ENCODE measurements around the gene ZNF609.

The ZNF609 gene

GRCh38 chr15:64653757-64654156 lies 193.4 kb downstream of the ZNF609 start:
- H3K9me3 ChIP-seq (ENCODE audit: control insufficient read depth, low read length) = no peaks in the 10 kb centered on the region
- 84 to 100% methylated on average over 2 of the region's 3 CpGs for WGBS, 2 experiments (ENCODE audit: insufficient coverage in 2 of 2)

GRCh38 chr15:64656508-64656907 lies 196.1 kb downstream of the ZNF609 start:
- H3K4me1 ChIP-seq (ENCODE audit: control insufficient read depth, insufficient read depth, low read length, poor library complexity, severe bottlenecking) = no peaks in the 10 kb centered on the region
- H3K9me3 ChIP-seq (ENCODE audit: control insufficient read depth, low read length) = no peaks in the 10 kb centered on the region
- no peak overlapping the region for H3K4me3 ChIP-seq (ENCODE audit: extremely low read depth, insufficient read depth, low read length, poor library complexity, severe bottlenecking)
- H3K36me3 ChIP-seq (ENCODE audit: control insufficient read depth, insufficient read depth, low read length) = peaks cover 13% of the 10 kb centered on the region
- no peak overlapping the region for H3K27ac ChIP-seq (ENCODE audit: low read depth, low read length, severe bottlenecking)
- 87 to 100% methylated on average over 1 to 2 of the region's 2 CpGs for WGBS, 2 experiments (ENCODE audit: insufficient coverage in 2 of 2)

More at GRCh38 chr15:64653757-64654156, 193.4 kb downstream of the ZNF609 start:
- H3K4me1 ChIP-seq (ENCODE audit: control insufficient read depth, insufficient read depth, low read length, poor library complexity, severe bottlenecking) = no peaks in the 10 kb centered on the region
- peaks cover 13% of the 10 kb centered on the region for H3K36me3 ChIP-seq (ENCODE audit: control insufficient read depth, insufficient read depth, low read length)
- no peak overlapping the region for H3K27ac ChIP-seq (ENCODE audit: low read depth, low read length, severe bottlenecking)
- no peak overlapping the region for H3K4me3 ChIP-seq (ENCODE audit: extremely low read depth, insufficient read depth, low read length, poor library complexity, severe bottlenecking)

- WGBS, 2 experiments (ENCODE audit: insufficient coverage in 2 of 2) = 100% methylated on average over 1 of the region's 1 CpG
- no peak overlapping the region for H3K27ac ChIP-seq (ENCODE audit: low read depth, low read length, severe bottlenecking)
- H3K36me3 ChIP-seq (ENCODE audit: control insufficient read depth, insufficient read depth, low read length) = peaks cover 14% of the 10 kb centered on the region
- no peaks in the 10 kb centered on the region for H3K9me3 ChIP-seq (ENCODE audit: control insufficient read depth, low read length)
- peaks cover 5% of the 10 kb centered on the region for H3K4me1 ChIP-seq (ENCODE audit: control insufficient read depth, insufficient read depth, low read length, poor library complexity, severe bottlenecking)
- no peak overlapping the region for H3K4me3 ChIP-seq (ENCODE audit: extremely low read depth, insufficient read depth, low read length, poor library complexity, severe bottlenecking)
Measured at GRCh38 chr15:64665179-64665578, 204.8 kb downstream of the ZNF609 start.

GRCh38 chr15:64667736-64668161 lies 207.4 kb downstream of the ZNF609 start:
- Histone ChIP-seq H3K4me3 (ENCODE audit: extremely low read depth, insufficient read depth, low read length, poor library complexity, severe bottlenecking) (no peak overlapping the region), H3K9me3 (ENCODE audit: control insufficient read depth, low read length) (no peaks in the 10 kb centered on the region), H3K27ac (ENCODE audit: low read depth, low read length, severe bottlenecking) (peak overlapping the region; percentile 29), H3K4me1 (ENCODE audit: control insufficient read depth, insufficient read depth, low read length, poor library complexity, severe bottlenecking) (peaks cover 5% of the 10 kb centered on the region), H3K36me3 (ENCODE audit: control insufficient read depth, insufficient read depth, low read length) (peaks cover 13% of the 10 kb centered on the region)
- WGBS, 2 experiments (ENCODE audit: insufficient coverage in 2 of 2) = 0 to 50% methylated on average over 1 of the region's 1 CpG

- H3K4me3 ChIP-seq (ENCODE audit: extremely low read depth, insufficient read depth, low read length, poor library complexity, severe bottlenecking) = no peak overlapping the region
- H3K9me3 ChIP-seq (ENCODE audit: control insufficient read depth, low read length) = no peaks in the 10 kb centered on the region
- no peak overlapping the region for H3K27ac ChIP-seq (ENCODE audit: low read depth, low read length, severe bottlenecking)
- H3K4me1 ChIP-seq (ENCODE audit: control insufficient read depth, insufficient read depth, low read length, poor library complexity, severe bottlenecking) = no peaks in the 10 kb centered on the region
- whole genome bisulfite sequencing, 2 experiments (ENCODE audit: insufficient coverage in 2 of 2) = 94 to 99% methylated on average over 11 of the region's 12 CpGs
- H3K36me3 ChIP-seq (ENCODE audit: control insufficient read depth, insufficient read depth, low read length) = peaks cover 64% of the 10 kb centered on the region
Measured at GRCh38 chr15:64673866-64674265, 213.5 kb downstream of the ZNF609 start.

GRCh38 chr15:64678126-64678819 lies 217.9 kb downstream of the ZNF609 start:
- Histone ChIP-seq H3K4me1 (ENCODE audit: control insufficient read depth, insufficient read depth, low read length, poor library complexity, severe bottlenecking) (no peaks in the 10 kb centered on the region), H3K36me3 (ENCODE audit: control insufficient read depth, insufficient read depth, low read length) (peaks cover 93% of the 10 kb centered on the region)
- WGBS, 2 experiments (ENCODE audit: insufficient coverage in 2 of 2) = 93 to 97% methylated on average over 11 to 12 of the region's 14 CpGs

GRCh38 chr15:64680097-64680496 lies 219.7 kb downstream of the ZNF609 start:
- WGBS, 2 experiments (ENCODE audit: insufficient coverage in 2 of 2) = 90 to 94% methylated on average over 2 of the region's 2 CpGs
- Histone ChIP-seq H3K4me1 (ENCODE audit: control insufficient read depth, insufficient read depth, low read length, poor library complexity, severe bottlenecking) (no peaks in the 10 kb centered on the region), H3K4me3 (ENCODE audit: extremely low read depth, insufficient read depth, low read length, poor library complexity, severe bottlenecking) (no peak overlapping the region), H3K36me3 (ENCODE audit: control insufficient read depth, insufficient read depth, low read length) (peaks cover 93% of the 10 kb centered on the region), H3K27ac (ENCODE audit: low read depth, low read length, severe bottlenecking) (peak overlapping the region; percentile 11), H3K9me3 (ENCODE audit: control insufficient read depth, low read length) (no peaks in the 10 kb centered on the region)

More at GRCh38 chr15:64678126-64678819, 217.9 kb downstream of the ZNF609 start:
- Histone ChIP-seq H3K27ac (ENCODE audit: low read depth, low read length, severe bottlenecking) (no peak overlapping the region), H3K9me3 (ENCODE audit: control insufficient read depth, low read length) (no peaks in the 10 kb centered on the region), H3K4me3 (ENCODE audit: extremely low read depth, insufficient read depth, low read length, poor library complexity, severe bottlenecking) (no peak overlapping the region)

- H3K36me3 ChIP-seq (ENCODE audit: control insufficient read depth, insufficient read depth, low read length) = peaks cover 92% of the 10 kb centered on the region
- no peaks in the 10 kb centered on the region for H3K9me3 ChIP-seq (ENCODE audit: control insufficient read depth, low read length)
- H3K27ac ChIP-seq (ENCODE audit: low read depth, low read length, severe bottlenecking) = no peak overlapping the region
- H3K4me1 ChIP-seq (ENCODE audit: control insufficient read depth, insufficient read depth, low read length, poor library complexity, severe bottlenecking) = no peaks in the 10 kb centered on the region
- WGBS, 2 experiments (ENCODE audit: insufficient coverage in 2 of 2) = 67 to 85% methylated on average over 7 to 8 of the region's 9 CpGs
- no peak overlapping the region for H3K4me3 ChIP-seq (ENCODE audit: extremely low read depth, insufficient read depth, low read length, poor library complexity, severe bottlenecking)
Measured at GRCh38 chr15:64681424-64682024, 221.1 kb downstream of the ZNF609 start.

- no peaks in the 10 kb centered on the region for H3K4me1 ChIP-seq (ENCODE audit: control insufficient read depth, insufficient read depth, low read length, poor library complexity, severe bottlenecking)
- H3K4me3 ChIP-seq (ENCODE audit: extremely low read depth, insufficient read depth, low read length, poor library complexity, severe bottlenecking) = no peak overlapping the region
- H3K36me3 ChIP-seq (ENCODE audit: control insufficient read depth, insufficient read depth, low read length) = peaks cover 93% of the 10 kb centered on the region
- 76 to 94% methylated on average over 3 of the region's 3 CpGs for WGBS, 2 experiments (ENCODE audit: insufficient coverage in 2 of 2)
- no peak overlapping the region for H3K27ac ChIP-seq (ENCODE audit: low read depth, low read length, severe bottlenecking)
- no peaks in the 10 kb centered on the region for H3K9me3 ChIP-seq (ENCODE audit: control insufficient read depth, low read length)
Measured at GRCh38 chr15:64682255-64682654, 221.9 kb downstream of the ZNF609 start.

- H3K9me3 ChIP-seq (ENCODE audit: control insufficient read depth, low read length) = no peaks in the 10 kb centered on the region
- no peak overlapping the region for H3K4me3 ChIP-seq (ENCODE audit: extremely low read depth, insufficient read depth, low read length, poor library complexity, severe bottlenecking)
- 83 to 96% methylated on average over 1 to 3 of the region's 3 CpGs for WGBS, 2 experiments (ENCODE audit: insufficient coverage in 2 of 2)
- H3K27ac ChIP-seq (ENCODE audit: low read depth, low read length, severe bottlenecking) = no peak overlapping the region
- peaks cover 2% of the 10 kb centered on the region for H3K4me1 ChIP-seq (ENCODE audit: control insufficient read depth, insufficient read depth, low read length, poor library complexity, severe bottlenecking)
- peaks cover 93% of the 10 kb centered on the region for H3K36me3 ChIP-seq (ENCODE audit: control insufficient read depth, insufficient read depth, low read length)
Measured at GRCh38 chr15:64683378-64683777, 223.0 kb downstream of the ZNF609 start.
